OCI-LY1 (cell line): Measurements from ENCODE around the gene MAB21L4.
A peak's percentile ranks its signal among the peaks of the same experiment; 100 is the strongest.

ENCODE experiments used
- H2AFZ ChIP-seq: fragments of 200-600 bp; sonication (generic), shearing (Covaris generic); 2 replicates; pipeline ENCODE4 v1.6.0; 2014; ENCODE audit warnings: antibody characterized with exemption, mild to moderate bottlenecking, low read length
- H3F3A ChIP-seq: fragments of 200-600 bp; sonication (generic), shearing (Covaris generic); 2 replicates; pipeline ENCODE4 v1.6.0; 2014; ENCODE audit warnings: mild to moderate bottlenecking, antibody characterized with exemption, low read length, moderate library complexity; ENCODE audit not compliant: insufficient read depth
- H3K27ac ChIP-seq: fragments of 200-600 bp; sonication (generic); 2 replicates; pipeline ENCODE4 v1.5.1; 2014; ENCODE audit warnings: low read length, mixed run types, mild to moderate bottlenecking, low read depth; ENCODE audit not compliant: poor library complexity, severe bottlenecking
- H3K27me3 ChIP-seq: fragments of 200-600 bp; sonication (generic); 2 replicates; pipeline ENCODE4 v1.6.0; 2014; ENCODE audit warnings: antibody characterized with exemption, mild to moderate bottlenecking, low read length, moderate library complexity; ENCODE audit not compliant: insufficient read depth
- H3K36me3 ChIP-seq: fragments of 200-600 bp; sonication (generic); 2 replicates; pipeline ENCODE4 v1.6.1; 2014; ENCODE audit warnings: mild to moderate bottlenecking, antibody characterized with exemption, low read length, moderate library complexity, mixed read lengths; ENCODE audit not compliant: insufficient read depth
- H3K4me1 ChIP-seq: fragments of 200-600 bp; sonication (generic); 2 replicates; pipeline ENCODE4 v1.5.1; 2014; ENCODE audit warnings: mild to moderate bottlenecking, low read length, moderate library complexity; ENCODE audit not compliant: insufficient read depth, severe bottlenecking
- H3K4me2 ChIP-seq: fragments of 200-600 bp; sonication (generic), shearing (Covaris generic); 2 replicates; pipeline ENCODE4 v1.6.1; 2014; ENCODE audit warnings: low read length
- H3K4me3 ChIP-seq: fragments of 200-600 bp; sonication (generic); 2 replicates; pipeline ENCODE4 v1.5.1; 2014; ENCODE audit warnings: low read length, low read depth, mild to moderate bottlenecking, mixed read lengths; ENCODE audit not compliant: poor library complexity, severe bottlenecking
- H3K79me2 ChIP-seq: fragments of 200-600 bp; shearing (Covaris generic); 2 replicates; pipeline ENCODE4 v1.6.1; 2016; ENCODE audit warnings: mixed run types, low read length, mixed read lengths; ENCODE audit not compliant: insufficient read depth
- H3K9ac ChIP-seq: fragments of 200-600 bp; sonication (generic), shearing (Covaris generic); 2 replicates; pipeline ENCODE4 v1.6.1; 2014; ENCODE audit warnings: mild to moderate bottlenecking, low read length, mixed read lengths
- H3K9me2 ChIP-seq: fragments of 200-600 bp; sonication (generic), shearing (Covaris generic); 2 replicates; pipeline ENCODE4 v1.6.1; 2014; ENCODE audit warnings: low read depth, mild to moderate bottlenecking, low read length, mixed read lengths
- H3K9me3 ChIP-seq: fragments of 200-600 bp; shearing (Covaris generic); 2 replicates; pipeline ENCODE4 v1.6.1; 2014; ENCODE audit warnings: low read length, mixed read lengths
- H4K20me1 ChIP-seq: fragments of 200-600 bp; sonication (generic), shearing (Covaris generic); 2 replicates; pipeline ENCODE4 v1.6.0; 2016; ENCODE audit warnings: mild to moderate bottlenecking, low read length; ENCODE audit not compliant: insufficient read depth
- EZH2 ChIP-seq: fragments of 200-600 bp; sonication (generic), shearing (Covaris generic); IDR thresholded peaks from 2 replicates; pipeline ENCODE4 v1.8.0; 2017; ENCODE audit warnings: borderline replicate concordance, mixed run types, mild to moderate bottlenecking, antibody characterized with exemption, low read length, moderate library complexity, mixed read lengths
- TF ChIP-seq, protein P1 (sequence below): fragments of 200-600 bp; sonication (generic), shearing (Covaris generic); IDR thresholded peaks from 2 replicates; pipeline ENCODE4 v1.5.1; 2017; ENCODE audit warnings: mild to moderate bottlenecking, antibody characterized with exemption, low read length, moderate library complexity, mixed read lengths

The MAB21L4 gene

DNA sequence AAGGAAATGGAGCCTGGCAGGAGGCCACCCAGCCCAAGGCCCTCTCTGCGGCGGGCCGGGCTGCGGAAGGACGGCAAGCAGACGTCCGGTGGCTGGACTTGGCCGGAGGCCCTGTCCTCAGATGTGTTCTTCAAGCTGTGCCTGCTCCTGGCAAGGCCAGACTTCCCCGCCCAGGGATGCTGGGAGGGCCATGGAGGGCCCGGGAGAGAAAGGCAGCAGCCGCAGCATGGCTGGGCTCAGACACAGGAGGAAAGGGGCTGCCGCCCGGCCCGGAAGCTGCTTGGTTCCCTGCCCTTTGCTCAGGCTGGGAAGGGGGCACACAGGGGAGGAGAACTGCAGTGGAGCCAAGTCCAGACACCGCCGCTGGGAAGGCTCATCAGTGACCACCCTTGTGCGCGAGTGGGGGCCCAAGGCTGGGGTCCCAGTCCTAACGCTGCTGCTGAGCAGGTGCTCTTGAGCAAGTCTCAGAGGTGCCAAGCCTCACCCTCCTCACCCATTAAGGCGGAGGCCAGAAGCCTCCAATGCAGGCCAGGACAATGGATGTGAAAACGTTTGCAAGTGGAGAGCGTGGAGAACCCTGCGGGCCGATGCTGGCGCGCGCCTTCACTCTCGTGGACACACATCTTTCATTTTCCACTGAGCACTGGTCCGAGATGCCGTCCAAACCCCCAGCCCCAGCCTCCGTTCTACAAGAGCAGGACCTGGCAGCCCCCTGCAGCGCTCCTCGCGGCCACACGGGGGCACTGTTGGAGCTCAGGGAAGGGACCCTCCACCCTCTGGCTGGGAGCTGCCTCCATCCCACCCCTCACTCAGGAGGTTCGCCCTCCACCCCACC is 18.1 kb upstream of the MAB21L4 start:
- no peak overlapping the region for H3K4me2 ChIP-seq
- H3F3A ChIP-seq, result no peaks in the 10 kb centered on the region
- no peaks in the 10 kb centered on the region for H3K9me3 ChIP-seq
- no peaks in the 10 kb centered on the region for H3K9me2 ChIP-seq
- H3K9ac ChIP-seq, result no peak overlapping the region
- H3K27me3 ChIP-seq, result no peaks in the 10 kb centered on the region
- H3K4me1 ChIP-seq, result no peaks in the 10 kb centered on the region
- TF ChIP-seq, protein P1, sequence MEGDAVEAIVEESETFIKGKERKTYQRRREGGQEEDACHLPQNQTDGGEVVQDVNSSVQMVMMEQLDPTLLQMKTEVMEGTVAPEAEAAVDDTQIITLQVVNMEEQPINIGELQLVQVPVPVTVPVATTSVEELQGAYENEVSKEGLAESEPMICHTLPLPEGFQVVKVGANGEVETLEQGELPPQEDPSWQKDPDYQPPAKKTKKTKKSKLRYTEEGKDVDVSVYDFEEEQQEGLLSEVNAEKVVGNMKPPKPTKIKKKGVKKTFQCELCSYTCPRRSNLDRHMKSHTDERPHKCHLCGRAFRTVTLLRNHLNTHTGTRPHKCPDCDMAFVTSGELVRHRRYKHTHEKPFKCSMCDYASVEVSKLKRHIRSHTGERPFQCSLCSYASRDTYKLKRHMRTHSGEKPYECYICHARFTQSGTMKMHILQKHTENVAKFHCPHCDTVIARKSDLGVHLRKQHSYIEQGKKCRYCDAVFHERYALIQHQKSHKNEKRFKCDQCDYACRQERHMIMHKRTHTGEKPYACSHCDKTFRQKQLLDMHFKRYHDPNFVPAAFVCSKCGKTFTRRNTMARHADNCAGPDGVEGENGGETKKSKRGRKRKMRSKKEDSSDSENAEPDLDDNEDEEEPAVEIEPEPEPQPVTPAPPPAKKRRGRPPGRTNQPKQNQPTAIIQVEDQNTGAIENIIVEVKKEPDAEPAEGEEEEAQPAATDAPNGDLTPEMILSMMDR, result peak; percentile 93
- TF ChIP-seq EZH2, result no peak
- H3K36me3 ChIP-seq, result no peaks in the 10 kb centered on the region
- H3K79me2 ChIP-seq, result no peaks in the 10 kb centered on the region
- no peak overlapping the region for H3K4me3 ChIP-seq
- no peak overlapping the region for H2AFZ ChIP-seq
- H4K20me1 ChIP-seq, result no peaks in the 10 kb centered on the region
- no peak overlapping the region for H3K27ac ChIP-seq

DNA sequence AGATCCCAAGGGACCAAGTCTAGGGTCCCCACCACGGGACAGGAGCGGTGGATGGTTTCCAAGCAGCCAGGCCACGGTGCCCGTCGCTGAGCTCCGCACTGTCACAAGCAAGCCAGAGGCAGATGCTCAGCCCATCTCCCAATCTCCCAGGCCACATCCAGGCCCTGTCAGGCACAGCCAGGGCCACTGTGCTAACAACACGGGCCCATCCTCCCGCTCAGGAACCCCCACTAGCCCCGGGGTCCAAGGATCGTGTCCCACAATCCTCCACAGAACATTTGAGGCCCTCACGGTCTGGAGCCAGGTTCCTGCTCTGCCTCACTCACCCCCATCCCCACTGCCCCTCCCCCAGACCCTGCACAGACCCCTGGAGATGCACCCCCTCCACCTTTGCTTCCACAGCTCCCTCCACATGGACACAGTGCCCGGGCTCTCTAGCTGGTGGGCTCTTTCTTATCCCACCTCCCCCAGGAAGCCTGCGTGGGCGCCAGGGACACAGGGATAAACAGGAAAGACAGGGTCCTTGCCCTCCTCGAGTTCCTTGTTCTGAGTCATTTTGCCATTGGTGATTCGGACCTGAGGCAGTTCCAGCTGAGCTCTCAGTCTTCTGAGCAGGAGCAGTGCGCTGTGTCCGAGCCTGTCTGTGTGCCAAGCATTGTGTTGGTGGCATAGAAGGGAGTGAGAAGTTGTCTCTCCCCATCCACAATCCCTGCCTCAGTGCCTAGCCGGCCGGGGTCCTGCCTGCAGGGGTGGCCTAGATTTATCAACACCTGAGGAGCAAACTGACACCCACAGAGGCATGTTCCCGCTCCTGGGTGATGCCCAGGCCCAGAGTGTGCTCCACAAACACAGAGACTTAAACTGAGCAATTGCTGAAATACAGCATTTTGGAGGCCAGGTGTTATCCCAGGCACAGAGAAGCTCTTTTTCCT is 17.2 kb upstream of the MAB21L4 start:
- H3K4me2 ChIP-seq, result no peak overlapping the region
- no peak overlapping the region for H3K4me3 ChIP-seq
- no peaks in the 10 kb centered on the region for H3K9me3 ChIP-seq
- no peaks in the 10 kb centered on the region for H3K4me1 ChIP-seq
- no peaks in the 10 kb centered on the region for H3K27me3 ChIP-seq
- H3K27ac ChIP-seq, result no peak overlapping the region
- H3K36me3 ChIP-seq, result no peaks in the 10 kb centered on the region
- H3K9ac ChIP-seq, result no peak overlapping the region
- no peaks in the 10 kb centered on the region for H3K79me2 ChIP-seq
- no peak overlapping the region for H2AFZ ChIP-seq
- H4K20me1 ChIP-seq, result no peaks in the 10 kb centered on the region
- no peaks in the 10 kb centered on the region for H3F3A ChIP-seq
- TF ChIP-seq, protein P1, result no peak
- no peak for TF ChIP-seq EZH2
- no peaks in the 10 kb centered on the region for H3K9me2 ChIP-seq

- H3K4me3 ChIP-seq, result no peak overlapping the region
- H3K9me2 ChIP-seq, result no peaks in the 10 kb centered on the region
- H3K36me3 ChIP-seq, result no peaks in the 10 kb centered on the region
- H2AFZ ChIP-seq, result no peak overlapping the region
- no peak overlapping the region for H3K27ac ChIP-seq
- no peak overlapping the region for H3K9ac ChIP-seq
- no peaks in the 10 kb centered on the region for H3K4me1 ChIP-seq
- no peaks in the 10 kb centered on the region for H3F3A ChIP-seq
- H3K4me2 ChIP-seq, result no peak overlapping the region
- no peaks in the 10 kb centered on the region for H3K27me3 ChIP-seq
- H3K9me3 ChIP-seq, result no peaks in the 10 kb centered on the region
- TF ChIP-seq, protein P1, result no peak
- no peak for TF ChIP-seq EZH2
- no peaks in the 10 kb centered on the region for H4K20me1 ChIP-seq
- no peaks in the 10 kb centered on the region for H3K79me2 ChIP-seq
Observed at GRCh38 chr2:240911641-240912265, 15.8 kb upstream of the MAB21L4 start.
